C4-2B (cell line): ENCODE data around the gene PPHLN1.

Experiments
- CTCF ChIP-seq: fragments of 450-650 bp; conservative IDR thresholded peaks from 2 replicates; pipeline ENCODE4 v1.5.1; 2017; ENCODE audit warnings: mild to moderate bottlenecking
- ZFX ChIP-seq: fragments of 450-650 bp; IDR thresholded peaks from 2 replicates; pipeline ENCODE4 v1.6.1; 2017

GRCh38 chr12:42394429-42394828 is 68.5 kb downstream of the PPHLN1 start:
- TF ChIP-seq CTCF = no peak
- no peak for TF ChIP-seq ZFX
